ENCODE data around the gene HK1.

DNA sequence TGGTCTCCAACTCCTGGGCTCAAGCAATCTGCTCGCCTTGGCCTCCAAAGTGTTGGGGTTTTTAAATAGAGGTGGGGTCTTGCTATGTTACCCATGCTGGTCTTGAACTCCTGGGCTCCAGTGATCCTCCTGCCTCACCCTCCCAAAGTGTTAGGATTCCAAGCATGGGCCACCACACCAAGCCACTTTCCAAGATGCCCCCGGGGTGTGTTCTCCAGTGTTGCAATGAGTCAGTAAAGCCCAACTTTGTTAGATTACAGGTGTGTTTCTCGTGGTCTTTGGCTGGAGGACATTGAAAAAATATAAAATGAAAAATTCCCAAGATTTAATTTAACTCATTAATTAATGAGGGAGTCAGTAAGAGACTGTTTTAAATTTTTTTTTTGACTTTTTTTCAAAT is 109.2 kb downstream of the HK1 start:
- TF ChIP-seq, protein P1, sequence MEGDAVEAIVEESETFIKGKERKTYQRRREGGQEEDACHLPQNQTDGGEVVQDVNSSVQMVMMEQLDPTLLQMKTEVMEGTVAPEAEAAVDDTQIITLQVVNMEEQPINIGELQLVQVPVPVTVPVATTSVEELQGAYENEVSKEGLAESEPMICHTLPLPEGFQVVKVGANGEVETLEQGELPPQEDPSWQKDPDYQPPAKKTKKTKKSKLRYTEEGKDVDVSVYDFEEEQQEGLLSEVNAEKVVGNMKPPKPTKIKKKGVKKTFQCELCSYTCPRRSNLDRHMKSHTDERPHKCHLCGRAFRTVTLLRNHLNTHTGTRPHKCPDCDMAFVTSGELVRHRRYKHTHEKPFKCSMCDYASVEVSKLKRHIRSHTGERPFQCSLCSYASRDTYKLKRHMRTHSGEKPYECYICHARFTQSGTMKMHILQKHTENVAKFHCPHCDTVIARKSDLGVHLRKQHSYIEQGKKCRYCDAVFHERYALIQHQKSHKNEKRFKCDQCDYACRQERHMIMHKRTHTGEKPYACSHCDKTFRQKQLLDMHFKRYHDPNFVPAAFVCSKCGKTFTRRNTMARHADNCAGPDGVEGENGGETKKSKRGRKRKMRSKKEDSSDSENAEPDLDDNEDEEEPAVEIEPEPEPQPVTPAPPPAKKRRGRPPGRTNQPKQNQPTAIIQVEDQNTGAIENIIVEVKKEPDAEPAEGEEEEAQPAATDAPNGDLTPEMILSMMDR (IDR thresholded peaks at IDR 0.05) = no peak
- no peak for TF ChIP-seq POLR2A (IDR thresholded peaks at IDR 0.05)
